Stimulated activated CD4-positive, alpha-beta T cell treated with anti-CD3 and anti-CD28 coated beads, Interleukin-4, amount 100 ng/mL, for 1 hour (primary cell): ENCODE results near the gene CALML4.
"Not testable (repeated sequence)": the region's sequence is repeated elsewhere in the genome, so short reads cannot be mapped to it uniquely, and the experiment has no call there.

ENCODE experiments used
- DNase-seq: peaks from one replicate; pipeline ENCODE4 v3.0.0-alpha.2; 2020

The CALML4 gene

DNA sequence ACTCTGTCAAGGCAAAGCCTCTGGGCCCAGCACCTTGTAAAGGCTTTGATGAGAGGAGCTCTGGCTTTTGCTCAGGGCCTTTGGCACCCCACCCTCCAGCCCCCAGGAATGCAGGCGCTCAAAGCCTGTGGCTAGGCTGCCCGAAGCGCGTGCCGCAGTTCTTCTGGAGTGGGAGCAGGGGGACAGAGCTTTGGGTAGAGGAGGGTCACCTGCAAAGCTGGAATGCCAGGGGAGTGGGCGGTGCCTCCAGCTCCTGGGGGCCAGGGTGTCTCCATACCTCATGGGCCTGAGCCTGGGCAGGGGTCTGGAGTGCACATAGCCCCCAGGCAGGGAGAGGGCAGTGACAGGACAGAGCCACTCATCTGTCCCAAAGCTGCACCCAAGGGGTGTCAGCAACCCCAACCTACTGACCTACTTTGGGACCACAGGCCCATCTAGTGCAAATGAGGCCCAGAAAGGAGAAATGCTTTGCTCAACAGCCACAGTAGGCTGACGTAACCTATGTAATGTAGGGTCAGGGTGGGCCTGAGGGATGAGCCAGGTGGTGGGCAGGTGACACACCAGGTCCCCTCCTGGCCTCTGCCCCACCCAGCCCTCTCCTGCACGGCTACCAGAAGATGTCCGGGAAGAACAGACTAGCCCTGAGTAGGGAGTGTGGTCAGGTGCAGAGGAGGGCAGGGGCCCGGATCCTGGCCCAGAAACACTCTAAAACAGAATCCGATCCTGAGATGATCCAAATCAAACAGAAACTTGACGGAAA lies 2.2 kb upstream of the CALML4 start:
- DNase-seq, result no peak

DNA sequence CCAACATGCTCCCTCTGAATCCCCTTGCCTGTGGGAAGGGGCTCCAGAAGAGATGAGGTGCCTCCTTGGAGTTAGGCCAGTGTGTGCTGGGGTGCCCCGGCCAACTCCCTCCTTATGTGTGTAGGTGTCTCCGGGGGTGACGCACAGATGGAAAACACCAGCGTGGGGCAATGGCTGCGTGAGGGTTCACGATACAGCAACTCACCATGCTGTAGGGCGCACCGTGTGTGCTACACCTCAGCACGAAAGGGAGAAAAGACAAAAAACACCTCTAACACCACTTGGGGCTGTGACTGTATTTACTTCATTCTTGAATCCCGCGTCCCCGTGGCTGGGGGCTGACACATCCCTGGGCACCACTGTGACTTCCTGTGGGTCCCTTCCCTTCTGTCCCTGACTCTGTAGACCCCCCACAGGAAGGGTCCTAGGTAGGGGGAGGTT lies 1.6 kb upstream of the CALML4 start:
- no peak for DNase-seq

DNA sequence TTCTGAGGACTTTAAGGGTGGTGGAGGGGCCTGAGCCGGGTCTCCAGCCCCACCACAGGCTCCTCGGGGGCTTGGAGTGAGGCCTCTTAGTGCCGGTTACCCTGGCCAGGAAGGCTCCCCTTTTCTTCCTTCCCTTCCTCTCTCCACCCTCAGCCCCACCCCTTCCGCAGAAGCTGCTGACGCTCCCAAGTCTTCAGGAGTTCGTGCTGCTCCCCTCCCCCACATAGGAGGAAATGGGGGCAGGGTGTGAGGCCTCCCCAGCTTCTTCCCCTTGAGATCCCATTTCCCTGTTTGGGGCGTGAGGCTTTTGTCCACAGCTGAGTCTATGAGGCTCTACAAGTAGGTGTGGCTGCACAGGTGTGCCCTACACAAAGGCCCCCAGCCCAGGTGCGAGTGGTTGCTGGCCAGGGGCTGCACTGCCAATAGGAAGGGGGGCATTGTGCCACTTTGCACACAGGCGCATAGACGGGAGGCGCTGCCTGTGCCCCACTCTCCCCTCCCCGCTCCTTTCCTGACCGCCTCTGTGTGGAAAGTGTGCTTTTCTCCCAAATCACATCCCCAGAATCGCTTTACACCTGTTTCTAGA lies 915 bp upstream of the CALML4 start:
- DNase-seq, result no peak

DNA sequence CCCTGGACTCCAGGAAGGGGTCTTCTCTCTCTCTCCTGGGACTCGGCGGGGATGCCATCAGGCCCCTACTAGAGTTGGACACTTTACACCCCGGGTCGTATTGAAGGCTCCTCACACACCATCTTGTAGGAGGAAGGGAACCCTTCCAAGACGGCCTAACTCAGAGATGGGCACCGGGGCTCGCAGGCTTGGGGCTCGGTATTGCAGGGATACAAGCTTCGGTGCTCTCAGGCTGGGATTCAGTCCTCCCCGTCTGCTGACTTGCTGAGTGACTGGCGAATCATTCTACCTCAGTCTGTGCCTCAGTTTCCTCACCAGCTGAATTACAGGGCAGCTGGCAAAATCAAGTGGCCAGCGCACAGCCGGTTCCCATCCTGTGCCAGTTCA lies 419 bp upstream of the CALML4 start:
- DNase-seq, result no peak

DNA sequence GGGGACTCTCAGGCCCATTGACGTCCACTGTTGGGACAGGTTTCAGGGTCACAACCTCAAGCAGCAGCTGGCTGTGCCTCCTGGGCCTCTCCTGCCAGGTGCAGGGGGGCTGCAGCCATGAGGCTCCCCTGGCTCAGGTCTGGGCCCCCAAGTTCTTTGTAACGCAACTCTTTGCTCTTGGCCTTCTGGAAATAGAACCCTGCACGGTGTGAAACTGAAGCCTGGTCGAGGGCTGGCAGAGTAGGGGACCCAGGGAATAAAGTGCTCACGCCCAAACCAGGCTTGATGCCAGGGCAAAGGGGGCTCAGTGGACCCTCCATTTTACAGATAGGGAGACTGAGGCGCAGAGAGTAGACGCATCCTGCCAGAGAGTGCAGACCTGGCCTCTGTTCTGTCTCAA lies 771 bp downstream of the CALML4 start:
- no peak for DNase-seq

DNA sequence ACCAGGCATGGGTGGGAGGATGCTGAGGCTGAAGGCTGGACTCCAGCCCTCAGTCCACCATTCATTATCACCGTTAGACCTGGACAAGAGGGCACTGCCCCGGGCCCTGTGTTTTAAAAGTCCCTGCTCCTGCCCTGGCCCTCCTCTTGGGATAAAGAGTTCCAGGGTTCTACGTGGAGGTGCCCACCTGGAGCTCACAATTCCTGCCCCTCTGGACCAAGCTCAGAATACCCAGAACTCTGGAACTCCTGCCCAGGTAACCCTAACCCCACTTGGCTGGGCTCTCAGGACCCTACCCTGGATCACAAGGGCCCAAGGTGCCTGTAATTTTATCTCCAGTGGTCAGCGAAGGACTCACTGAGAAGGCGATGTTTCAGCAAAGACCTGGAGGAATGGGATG lies 1.2 kb downstream of the CALML4 start:
- DNase-seq, result no peak

DNA sequence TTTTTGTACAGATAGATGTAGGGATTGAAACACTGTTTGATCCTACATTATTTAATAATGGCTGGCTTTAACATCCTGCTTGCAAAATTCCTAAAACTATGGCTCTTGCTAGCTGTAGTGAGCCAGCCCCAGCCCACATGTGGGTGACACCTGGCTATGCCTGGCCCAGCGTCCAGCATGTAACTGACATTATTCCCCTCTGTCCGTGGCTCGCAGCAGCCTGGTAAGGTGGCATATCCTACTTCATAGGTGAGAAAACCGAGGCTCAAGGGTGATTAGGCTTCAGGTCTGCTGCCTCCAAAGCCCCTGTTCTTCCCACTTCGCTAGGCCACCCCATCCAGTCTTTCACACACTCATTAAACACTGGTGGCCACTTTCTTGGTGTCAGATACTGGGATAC lies 1.6 kb downstream of the CALML4 start:
- no peak for DNase-seq

DNA sequence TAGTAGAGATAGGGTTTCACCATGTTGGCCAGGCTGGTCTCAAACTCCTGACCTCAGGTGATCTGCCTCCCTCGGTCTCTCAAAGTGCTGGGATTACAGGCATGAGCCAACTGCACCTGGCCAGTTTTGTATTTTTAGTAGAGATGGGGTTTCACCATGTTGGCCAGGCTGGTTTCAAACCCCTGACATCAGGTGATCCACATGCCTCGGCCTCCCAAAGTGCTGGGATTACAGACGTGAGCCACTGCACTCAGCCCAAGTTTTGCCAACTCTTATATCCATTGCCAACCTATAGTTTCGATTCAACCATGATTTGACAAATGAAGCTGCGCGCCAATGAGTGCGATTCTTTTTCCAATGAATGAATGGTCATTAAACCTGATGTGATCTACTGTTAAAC lies 2.1 kb downstream of the CALML4 start:
- not testable (repeated sequence) for DNase-seq

DNA sequence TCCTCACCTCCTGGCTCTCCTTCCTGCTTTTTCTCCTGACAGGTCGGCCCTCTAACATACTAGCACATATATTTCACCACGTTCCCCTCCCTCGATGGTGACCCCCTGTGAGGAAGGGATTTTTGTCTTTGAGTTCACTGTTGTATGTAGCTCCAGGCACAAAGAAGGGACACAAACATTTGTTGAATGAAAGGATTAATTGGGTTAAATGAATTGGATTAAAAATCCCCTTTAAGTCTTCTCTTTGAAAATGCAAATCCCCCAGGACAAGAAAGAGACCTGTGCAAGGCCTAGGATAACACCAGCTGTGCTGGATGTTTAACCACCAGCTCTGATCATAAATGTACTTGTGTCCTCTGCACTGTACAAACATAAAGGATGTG lies 3.3 kb downstream of the CALML4 start:
- no peak for DNase-seq

DNA sequence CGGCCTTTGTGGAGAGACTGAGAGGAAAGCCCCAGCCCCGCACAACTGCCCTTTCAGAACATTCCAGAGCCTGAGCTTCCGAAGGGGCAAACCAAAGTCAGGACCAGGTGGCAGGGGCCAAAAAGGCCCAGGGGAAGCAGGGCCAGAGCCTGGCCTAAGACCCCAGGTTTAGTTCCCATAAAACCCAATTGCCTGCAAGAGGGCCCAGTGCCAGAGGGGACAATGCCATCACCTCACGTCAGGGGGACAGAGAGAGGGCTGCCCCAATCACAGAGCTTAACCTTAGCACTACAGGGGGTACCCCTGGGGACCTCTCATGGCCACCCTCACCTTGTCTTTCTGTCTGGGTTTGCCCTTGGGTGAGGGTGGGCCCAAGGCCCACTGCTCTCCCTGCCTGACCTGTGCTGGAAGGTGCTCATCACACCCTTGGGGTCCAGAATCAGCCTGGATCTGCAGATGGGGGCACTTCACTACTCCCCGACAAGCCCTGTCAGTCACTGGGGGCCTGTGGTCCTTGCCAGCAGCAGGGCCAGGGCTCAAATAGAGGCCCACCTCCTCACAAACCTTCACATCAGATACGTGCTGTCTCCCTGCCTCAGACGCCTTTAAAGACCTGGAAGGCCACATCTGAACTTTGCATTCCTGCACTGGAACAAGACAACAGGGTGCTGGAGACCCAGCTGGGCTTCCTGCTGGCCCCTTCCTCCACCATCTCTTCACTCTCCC lies 3.8 kb downstream of the CALML4 start:
- DNase-seq, result no peak

DNA sequence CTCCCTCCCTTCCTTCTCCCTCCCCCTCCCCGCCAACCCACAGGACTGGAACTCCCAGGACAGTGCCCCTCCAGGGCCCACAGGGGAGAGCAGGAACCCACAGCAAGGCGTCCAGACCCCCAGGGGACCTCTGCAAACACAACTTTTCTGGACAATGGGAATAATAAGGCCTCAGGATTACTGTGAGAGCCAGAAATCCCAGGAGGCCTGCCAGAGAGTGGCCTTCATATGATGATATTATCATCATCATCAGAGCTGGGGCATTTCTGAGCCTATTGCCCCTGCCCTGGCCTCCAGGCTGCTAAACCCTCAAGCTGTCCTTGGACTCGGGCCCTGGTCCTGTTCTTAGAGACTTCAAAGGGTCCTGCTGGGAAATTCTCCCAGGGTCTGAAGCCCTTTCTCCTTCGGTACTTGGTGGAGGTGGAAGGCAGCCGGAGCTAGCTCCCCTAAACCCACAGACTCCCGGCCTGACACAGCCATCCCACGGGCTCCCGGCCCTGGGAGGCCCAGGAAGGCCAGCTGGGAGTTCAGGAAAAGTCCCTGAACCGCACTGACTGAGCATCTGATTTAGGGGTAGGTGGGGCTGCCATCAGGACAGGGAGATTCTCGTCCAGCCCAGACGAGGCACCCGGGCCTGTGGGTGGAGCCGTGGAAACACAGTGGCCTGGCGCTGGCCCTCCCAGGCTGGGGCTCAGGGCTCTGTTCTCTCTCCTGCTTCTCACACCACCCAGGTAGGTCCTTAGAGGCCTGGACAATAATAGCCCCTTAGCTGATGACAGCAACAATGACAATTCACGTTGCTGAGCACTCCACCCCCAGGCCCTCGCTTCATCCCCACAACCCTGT lies 4.9 kb downstream of the CALML4 start:
- no peak for DNase-seq

DNA sequence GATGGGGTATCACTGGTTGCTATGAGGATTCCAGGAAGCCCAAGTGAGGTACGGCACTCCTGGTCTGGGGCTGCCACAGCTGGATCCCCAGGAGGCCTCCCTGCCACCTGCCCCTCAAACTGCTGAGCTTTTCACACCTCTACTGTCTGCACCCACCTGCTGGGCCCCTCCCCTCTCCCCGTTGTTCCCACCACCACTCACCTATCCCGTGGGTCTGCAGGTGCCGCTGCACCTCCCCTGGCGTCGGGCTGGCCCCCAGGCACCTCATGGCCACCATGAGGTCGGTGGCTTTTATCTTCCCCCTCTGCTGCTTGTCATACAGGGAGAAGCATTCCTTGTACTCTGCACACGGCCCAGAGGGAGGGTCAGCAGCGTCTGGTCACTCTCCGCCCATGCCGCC lies 5.8 kb downstream of the CALML4 start:
- no peak for DNase-seq

DNA sequence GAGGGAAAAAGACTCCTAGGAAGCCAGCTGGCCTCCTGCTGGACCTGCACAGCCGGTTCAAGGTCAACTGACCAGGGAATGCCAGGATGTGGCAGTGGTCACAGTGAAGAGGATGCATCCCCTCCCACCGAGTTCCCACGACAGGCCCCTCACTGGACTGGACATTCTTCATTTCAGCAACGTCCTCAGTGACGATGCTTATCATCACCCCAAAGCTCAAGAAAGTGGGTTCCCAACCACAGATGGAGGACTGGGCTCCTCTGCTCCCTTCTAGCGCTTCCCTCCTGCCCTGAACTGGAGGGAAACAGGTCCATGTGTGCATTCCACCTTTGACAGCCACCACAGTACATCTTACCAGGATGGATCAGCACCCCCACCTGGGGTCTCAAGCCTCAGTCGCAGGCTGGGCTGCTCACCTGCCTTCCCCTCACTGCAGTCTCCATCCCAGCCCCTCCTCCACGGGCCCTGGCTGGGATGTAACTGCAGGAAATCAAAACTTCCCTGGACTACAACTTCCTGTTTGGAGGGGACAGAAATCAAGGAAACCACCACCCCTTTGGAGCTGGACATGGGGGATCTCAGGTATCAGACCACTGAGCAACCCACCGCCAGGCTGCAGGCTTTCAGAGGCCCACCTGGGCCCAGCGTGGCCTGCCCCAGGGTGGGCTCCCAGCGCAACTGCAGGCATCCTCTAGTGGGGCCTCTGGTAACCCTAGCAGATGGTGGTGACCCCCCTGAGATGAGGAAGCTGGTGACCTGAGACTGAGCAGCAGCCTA lies 7.3 kb downstream of the CALML4 start:
- no peak for DNase-seq

DNA sequence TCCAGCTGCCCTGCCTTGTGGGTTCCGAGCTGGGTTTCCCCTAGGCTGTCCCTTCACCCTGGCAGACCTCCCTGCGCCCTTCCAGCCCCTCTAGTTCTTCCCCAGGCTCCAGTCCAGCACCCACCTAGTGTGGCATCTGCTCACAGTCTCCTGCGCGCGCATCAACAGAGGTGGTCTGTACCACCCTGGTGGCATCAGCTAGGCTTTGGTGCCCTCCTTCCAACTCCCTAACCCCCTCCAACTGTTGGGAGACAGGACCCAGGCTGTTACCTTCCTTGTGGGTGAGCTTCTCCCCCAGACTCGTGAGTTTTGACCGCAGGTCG lies 8.0 kb downstream of the CALML4 start:
- no peak for DNase-seq

DNA sequence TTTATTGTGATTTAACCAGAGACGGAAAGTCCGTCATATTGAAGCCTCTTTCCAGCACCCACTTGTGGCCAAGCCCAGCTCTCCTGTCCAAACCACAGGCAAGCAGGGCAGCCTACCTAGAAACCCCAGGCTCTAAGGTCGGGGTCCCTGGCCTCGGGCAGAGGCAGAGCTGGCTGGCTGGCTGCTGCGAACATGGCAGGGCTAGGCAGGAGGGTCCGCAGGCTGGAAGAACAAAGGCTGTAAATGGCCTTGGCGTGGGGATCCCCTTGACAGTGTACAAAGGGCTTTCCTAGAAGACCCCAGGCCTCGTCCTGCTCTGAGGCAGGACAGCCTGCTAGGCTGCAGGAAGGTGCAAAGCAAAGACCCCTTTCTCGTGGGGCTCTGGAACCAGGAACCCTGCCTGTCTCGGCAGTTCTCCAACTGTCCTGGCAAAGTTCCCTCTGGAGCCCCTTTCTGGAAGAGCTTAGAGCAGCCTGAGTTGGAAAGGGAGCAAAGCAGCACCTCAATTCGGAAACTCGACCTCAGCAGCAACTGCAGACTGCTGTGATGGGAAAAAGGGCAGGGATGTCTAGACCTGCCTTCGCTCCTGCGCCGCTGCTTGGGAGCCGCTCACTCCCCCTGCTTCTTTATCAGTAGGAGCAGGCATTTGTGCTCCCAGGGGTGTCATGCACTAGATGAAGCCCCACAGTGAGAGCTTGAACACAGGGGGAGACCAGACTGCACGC lies 8.5 kb downstream of the CALML4 start:
- DNase-seq, result no peak

DNA sequence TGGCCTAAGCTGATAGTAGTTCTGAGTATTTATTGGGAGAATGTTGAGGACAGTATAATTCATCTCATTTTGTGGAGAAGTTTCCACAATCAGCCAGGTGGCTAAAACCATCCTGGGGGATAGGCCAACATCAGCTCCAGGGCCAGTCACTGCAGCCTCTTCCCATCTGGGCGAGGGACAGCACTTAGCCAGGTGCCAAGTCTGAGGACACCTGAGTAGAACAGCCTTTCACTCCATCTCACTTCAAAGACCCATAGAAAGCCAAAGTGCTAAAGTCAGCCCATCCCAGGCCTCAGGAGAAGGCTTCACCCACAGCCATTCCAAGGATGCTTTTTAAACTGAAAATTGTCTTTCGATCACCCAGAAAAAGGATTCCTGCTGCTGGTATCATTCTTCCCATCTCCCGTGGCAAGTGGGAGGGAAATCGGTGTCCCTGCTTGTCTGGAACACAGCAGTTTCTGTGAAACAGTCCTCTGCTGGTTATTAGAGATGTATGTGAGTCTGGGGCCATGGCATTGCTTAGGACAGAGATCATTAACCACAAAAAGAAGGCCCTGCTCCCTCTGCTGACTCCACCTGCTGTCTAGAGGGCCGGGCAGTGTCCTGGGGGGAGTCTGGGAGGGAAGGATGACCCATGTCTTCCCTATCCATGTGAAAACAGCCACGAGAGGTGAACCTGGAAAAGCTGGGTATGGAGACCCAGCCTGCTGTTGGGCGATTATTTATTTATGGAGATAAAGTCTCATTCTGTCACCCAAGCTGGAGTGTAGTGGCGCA lies 9.6 kb downstream of the CALML4 start:
- DNase-seq, result no peak

DNA sequence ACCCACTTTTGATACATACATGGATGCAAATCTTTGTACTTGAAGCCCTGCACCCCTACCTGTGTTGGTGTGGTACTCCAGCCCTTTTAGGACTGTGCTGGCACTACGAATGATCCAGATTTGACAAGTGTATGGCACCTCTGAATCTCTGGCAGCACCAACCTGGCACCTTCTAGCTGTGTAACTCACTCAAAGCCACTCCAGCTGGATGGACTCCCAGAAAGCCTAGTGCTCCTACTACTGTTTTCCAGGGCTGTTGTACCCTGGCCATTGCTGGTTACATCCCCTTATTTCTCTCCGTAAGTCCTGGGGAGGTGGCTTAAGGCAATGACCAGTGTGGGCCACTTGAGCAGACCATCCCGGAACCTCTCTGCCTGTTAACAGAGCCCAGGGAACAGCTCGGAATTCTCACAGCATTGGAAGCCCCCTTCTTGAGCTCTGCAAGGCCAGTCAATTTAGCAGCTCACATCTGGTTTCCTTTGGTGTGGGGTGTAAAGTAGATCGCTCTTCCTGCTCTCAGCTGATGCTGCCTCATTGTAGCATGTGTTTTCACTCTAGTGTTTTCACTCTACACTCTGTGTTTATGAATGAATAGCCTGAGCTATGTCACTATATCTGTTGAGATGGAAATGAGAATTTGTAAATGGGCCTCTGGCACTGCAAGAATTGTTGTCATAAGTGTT lies 12.2 kb downstream of the CALML4 start:
- no peak for DNase-seq

DNA sequence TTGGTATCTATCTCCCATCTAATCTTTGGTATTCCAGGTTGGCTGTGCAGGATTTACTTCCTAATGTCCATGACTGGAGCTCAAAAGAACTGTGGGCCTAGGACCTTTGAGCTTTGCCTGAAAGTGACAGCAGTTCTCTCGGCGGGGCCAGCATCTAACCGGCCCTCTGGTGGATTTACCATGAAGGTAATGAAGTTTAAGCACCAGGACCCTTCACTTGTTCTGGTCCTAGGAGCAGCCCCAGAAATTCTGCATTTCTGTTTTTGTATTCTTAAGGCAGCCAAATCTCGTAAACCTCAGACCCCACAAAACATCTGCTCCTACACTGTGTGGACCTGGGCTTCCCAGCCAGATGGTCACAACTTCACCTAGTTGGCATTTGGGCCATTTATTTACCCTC lies 13.0 kb downstream of the CALML4 start:
- no peak for DNase-seq

DNA sequence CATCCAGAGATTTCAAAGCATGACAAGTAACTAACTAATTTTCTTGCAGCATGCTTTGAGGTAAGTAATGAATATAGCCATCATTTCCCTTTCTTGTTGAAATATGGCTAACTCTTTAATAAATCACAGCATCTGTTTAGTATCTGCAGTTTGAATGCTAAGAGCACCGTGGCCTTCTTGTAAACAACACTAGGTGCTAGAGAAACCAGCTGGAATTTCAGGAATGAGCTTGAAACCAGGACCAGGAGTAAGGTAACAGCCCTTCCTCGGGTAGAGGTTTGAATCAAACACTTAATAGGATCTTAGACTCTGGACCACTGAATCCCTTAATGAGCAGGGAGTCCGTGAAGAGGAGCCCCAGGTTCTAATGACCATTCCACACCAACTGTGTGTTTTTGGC lies 13.6 kb downstream of the CALML4 start:
- DNase-seq, result no peak

DNA sequence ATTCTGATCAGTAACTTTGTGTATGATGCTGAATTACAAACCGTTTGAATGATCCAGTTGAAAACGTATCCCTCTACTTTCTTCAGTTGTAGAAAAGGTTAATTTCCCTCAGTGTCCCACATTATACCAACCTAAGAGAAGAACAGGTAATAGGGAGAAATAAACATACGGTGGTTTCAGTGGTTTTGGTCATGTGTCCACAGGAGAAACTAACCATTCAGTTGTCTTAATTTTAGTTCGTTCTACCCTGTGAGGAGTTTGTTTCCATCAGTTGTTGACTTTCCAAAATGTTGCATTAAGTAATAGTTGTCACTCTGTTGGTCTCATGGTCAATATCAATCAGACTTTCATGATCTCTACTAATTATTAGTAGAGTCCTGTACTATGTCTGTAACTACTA lies 15.1 kb downstream of the CALML4 start:
- DNase-seq, result no peak

DNA sequence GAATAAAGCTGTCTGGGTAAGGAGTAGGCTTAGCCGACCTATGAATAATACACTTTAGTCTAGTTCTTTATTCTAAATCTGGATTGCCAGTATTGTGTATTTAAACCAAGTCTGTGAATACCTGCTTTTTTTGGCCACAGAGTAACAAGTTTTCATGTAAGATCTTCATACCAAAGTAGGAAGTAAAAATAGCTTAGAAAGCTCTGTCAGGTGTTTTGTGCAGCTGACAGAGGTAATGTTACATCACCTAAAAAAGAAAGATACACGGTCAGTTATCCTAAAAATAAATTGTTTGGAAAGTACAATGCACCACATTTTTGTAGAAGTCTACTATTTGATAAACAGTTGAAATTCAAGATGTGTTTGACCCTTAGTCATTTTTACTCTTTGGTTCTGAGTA lies 16.5 kb downstream of the CALML4 start:
- no peak for DNase-seq
